ENCODE data around the gene HSPA12A.

The HSPA12A gene

GRCh38 chr10:116752969-116753665 is 10.8 kb upstream of the HSPA12A start:
- no peak for TF ChIP-seq CTCF (IDR thresholded peaks at IDR 0.05; ENCODE audit: low read depth, low read length)
- DNase-seq (ENCODE audit: extremely low read depth, low read depth) = no peak

- DNase-seq (ENCODE audit: extremely low read depth, low read depth) = no peak
- no peak for TF ChIP-seq CTCF (IDR thresholded peaks at IDR 0.05; ENCODE audit: low read depth, low read length)
Measured at GRCh38 chr10:116752563-116752962, 10.2 kb upstream of the HSPA12A start.

- no peak for DNase-seq (ENCODE audit: extremely low read depth, low read depth)
- no peak for TF ChIP-seq CTCF (IDR thresholded peaks at IDR 0.05; ENCODE audit: low read depth, low read length)
Measured at GRCh38 chr10:116748471-116748870, 6.1 kb upstream of the HSPA12A start.

- no peak for DNase-seq (ENCODE audit: extremely low read depth, low read depth)
- no peak for TF ChIP-seq CTCF (IDR thresholded peaks at IDR 0.05; ENCODE audit: low read depth, low read length)
Measured at GRCh38 chr10:116748041-116748440, 5.7 kb upstream of the HSPA12A start.

- no peak for DNase-seq (ENCODE audit: extremely low read depth, low read depth)
- no peak for TF ChIP-seq CTCF (IDR thresholded peaks at IDR 0.05; ENCODE audit: low read depth, low read length)
Measured at GRCh38 chr10:116747325-116747724, 5.0 kb upstream of the HSPA12A start.

GRCh38 chr10:116744885-116745284 is 2.5 kb upstream of the HSPA12A start:
- TF ChIP-seq CTCF (IDR thresholded peaks at IDR 0.05; ENCODE audit: low read depth, low read length) = no peak
- no peak for DNase-seq (ENCODE audit: extremely low read depth, low read depth)

GRCh38 chr10:116744163-116744753 is 1.9 kb upstream of the HSPA12A start:
- no peak for DNase-seq (ENCODE audit: extremely low read depth, low read depth)
- no peak for TF ChIP-seq CTCF (IDR thresholded peaks at IDR 0.05; ENCODE audit: low read depth, low read length)

Data from AG09319 (cell line).